ENCODE measurements around the gene IFNL1. TPM values are rescaled to one million over a fixed set of nuclear protein-coding genes. Genes with fewer than 3 reads are reported as not detected.
"Not testable (repeated sequence)": the region's sequence is repeated elsewhere in the genome, so short reads cannot be mapped to it uniquely, and the experiment has no call there.

Gene IFNL1
- total RNA-seq, 1 donor from 2014 or later, result not detected

DNA sequence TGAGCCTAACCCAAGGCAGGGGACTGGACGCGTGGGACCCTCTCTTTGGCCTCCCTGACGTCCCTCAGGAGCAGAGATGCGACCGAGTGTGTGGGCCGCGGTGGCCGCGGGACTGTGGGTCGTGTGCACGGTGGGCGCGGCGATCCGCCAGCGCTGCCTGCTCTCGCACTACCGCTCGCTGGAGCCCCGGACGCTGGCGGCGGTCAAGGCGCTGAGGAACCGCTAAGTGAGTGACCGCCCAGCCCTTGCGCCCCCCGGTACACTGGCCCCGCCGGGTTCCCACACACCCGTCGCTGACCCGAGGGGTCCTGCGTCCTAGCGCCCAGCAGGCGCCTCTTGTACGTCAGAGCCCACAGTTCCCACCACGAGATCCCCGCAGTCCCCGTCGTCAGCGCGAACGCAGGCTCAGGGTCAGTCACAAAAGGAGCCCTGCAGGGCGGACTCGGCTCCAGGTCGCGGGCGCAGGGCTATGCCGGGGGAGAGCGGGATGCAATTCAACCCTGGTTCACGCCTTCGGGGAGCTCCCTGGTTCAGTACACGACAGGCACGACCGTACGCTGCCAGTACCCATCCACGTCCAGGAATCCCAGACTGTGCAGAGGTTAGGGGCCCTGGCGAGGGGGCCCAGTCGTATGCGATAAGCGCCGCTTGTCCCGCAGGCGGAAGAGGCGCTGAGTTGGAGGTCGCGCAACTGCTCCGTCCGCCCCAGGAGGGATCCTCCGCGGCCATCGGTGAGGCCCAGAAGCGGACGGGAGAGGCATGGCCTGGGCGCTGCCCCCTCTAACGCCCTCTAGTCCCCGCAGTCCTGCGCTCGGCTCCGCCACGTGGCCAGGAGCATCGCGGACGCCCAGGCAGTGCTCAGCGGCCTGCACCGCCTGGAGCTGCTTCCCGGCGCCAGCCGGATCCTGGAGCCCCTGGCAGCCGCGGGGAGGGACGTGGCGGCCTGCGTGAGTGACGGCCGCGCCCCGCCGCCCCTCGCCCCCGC, 31.6 kb upstream of the IFNL1 start:
- H3K4me1 ChIP-seq, result peaks cover 15% of the 10 kb centered on the region
- peaks cover 10% of the 10 kb centered on the region for H3K27me3 ChIP-seq
- intact Hi-C loops (cut with DNase I), result no loop called here
- no peaks in the 10 kb centered on the region for H3K9me3 ChIP-seq
- TF ChIP-seq, protein P1, sequence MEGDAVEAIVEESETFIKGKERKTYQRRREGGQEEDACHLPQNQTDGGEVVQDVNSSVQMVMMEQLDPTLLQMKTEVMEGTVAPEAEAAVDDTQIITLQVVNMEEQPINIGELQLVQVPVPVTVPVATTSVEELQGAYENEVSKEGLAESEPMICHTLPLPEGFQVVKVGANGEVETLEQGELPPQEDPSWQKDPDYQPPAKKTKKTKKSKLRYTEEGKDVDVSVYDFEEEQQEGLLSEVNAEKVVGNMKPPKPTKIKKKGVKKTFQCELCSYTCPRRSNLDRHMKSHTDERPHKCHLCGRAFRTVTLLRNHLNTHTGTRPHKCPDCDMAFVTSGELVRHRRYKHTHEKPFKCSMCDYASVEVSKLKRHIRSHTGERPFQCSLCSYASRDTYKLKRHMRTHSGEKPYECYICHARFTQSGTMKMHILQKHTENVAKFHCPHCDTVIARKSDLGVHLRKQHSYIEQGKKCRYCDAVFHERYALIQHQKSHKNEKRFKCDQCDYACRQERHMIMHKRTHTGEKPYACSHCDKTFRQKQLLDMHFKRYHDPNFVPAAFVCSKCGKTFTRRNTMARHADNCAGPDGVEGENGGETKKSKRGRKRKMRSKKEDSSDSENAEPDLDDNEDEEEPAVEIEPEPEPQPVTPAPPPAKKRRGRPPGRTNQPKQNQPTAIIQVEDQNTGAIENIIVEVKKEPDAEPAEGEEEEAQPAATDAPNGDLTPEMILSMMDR (IDR thresholded peaks at IDR 0.05), result no peak
- TF ChIP-seq POLR2A (IDR thresholded peaks at IDR 0.05) (no peak), POLR2AphosphoS5 (IDR thresholded peaks at IDR 0.05; ENCODE audit: insufficient read depth in 1 of 2, low read depth in 1 of 2) (no peak)
- H3K36me3 ChIP-seq, result no peaks in the 10 kb centered on the region
- no peak overlapping the region for H3K27ac ChIP-seq
- no peak for DNase-seq (ENCODE audit: extremely low spot score in 2 of 2)
- H3K4me3 ChIP-seq, result no peak overlapping the region

DNA sequence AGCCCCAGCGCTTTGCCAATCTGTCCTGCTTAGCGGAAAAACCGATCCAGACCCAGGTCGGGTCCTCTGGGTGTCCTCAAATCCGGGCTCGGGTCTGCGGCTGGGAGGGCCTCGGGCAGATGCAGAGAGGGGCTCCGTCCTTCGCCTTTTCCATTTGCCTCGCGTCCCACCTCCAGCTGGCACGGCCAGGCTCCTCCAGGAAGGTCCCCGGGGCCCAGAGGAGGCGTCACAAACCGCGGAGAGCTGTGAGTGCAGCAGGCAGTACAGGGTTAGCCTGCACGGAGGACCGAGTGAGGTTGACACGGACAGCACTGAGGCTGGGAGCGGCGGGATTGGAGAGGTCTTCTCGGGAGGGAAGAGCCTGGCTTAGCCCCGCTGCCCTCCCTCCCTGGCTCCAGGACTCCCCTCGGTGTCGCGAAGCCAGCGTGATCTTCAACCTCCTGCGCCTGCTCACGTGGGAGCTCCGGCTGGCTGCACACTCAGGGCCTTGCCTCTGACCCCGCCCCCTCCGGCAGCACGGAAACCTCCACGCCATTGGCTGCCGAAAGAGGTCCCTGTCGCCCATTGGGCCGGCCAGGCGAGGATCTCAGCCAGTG, 30.8 kb upstream of the IFNL1 start:
- intact Hi-C loops (cut with DNase I), result no loop called here
- Histone ChIP-seq H3K27me3 (peaks cover 10% of the 10 kb centered on the region), H3K4me3 (no peak overlapping the region), H3K36me3 (no peaks in the 10 kb centered on the region), H3K27ac (no peak overlapping the region), H3K4me1 (peaks cover 15% of the 10 kb centered on the region), H3K9me3 (no peaks in the 10 kb centered on the region)
- no peak for DNase-seq (ENCODE audit: extremely low spot score in 2 of 2)
- TF ChIP-seq, protein P1 (IDR thresholded peaks at IDR 0.05), result no peak
- no peak for TF ChIP-seq POLR2A (IDR thresholded peaks at IDR 0.05)
- TF ChIP-seq POLR2AphosphoS5 (IDR thresholded peaks at IDR 0.05; ENCODE audit: insufficient read depth in 1 of 2, low read depth in 1 of 2), result no peak

DNA sequence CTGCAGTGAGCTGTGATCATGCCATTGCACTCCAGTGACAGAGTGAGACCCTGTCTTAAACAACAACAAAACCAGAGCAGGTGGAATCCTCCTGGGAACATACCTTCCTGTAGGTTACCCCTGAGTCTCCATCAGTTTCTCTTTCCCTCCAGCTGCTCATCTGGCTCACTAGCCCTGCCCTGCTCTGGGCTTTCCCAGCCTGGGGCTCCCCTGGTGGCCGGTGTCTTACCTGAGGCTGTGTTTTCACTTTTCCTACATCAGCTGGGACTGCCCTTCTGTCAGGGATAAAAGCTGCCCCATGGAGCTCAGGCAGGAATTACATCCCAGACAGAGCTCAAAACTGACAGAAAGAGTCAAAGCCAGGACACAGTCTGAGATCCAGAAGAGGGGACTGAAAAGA, 28.1 kb upstream of the IFNL1 start, which contains the start of gene IFNL2:
Gene IFNL2 (plus strand): TSS at position 312 of the 400 bp plus-strand sequence. CDS start 173 bp downstream, outside the sequence.
- DNase-seq (ENCODE audit: extremely low spot score in 2 of 2); H3K27ac ChIP-seq; H3K36me3 ChIP-seq; H3K4me3 ChIP-seq; intact Hi-C loops (cut with DNase I); H3K9me3 ChIP-seq: not testable (repeated sequence)
- Histone ChIP-seq H3K4me1 (peaks cover 15% of the 10 kb centered on the region), H3K27me3 (peaks cover 10% of the 10 kb centered on the region)

- Histone ChIP-seq H3K4me1 (peaks cover 15% of the 10 kb centered on the region), H3K27me3 (peaks cover 10% of the 10 kb centered on the region)
- intact Hi-C loops (cut with DNase I); H3K27ac ChIP-seq; DNase-seq (ENCODE audit: extremely low spot score in 2 of 2); H3K9me3 ChIP-seq; H3K4me3 ChIP-seq; H3K36me3 ChIP-seq: not testable (repeated sequence)
Measured at GRCh38 chr19:39268531-39269223, 27.5 kb upstream of the IFNL1 start.

GRCh38 chr19:39269369-39269768, 26.8 kb upstream of the IFNL1 start:
- H3K9me3 ChIP-seq; H3K27ac ChIP-seq; H3K27me3 ChIP-seq; intact Hi-C loops (cut with DNase I); DNase-seq (ENCODE audit: extremely low spot score in 2 of 2); H3K4me3 ChIP-seq; H3K36me3 ChIP-seq: not testable (repeated sequence)
- H3K4me1 ChIP-seq, result peaks cover 10% of the 10 kb centered on the region

- Histone ChIP-seq H3K27ac (no peak overlapping the region), H3K4me1 (peaks cover 2% of the 10 kb centered on the region), H3K27me3 (no peaks in the 10 kb centered on the region), H3K9me3 (no peaks in the 10 kb centered on the region), H3K4me3 (no peak overlapping the region), H3K36me3 (no peaks in the 10 kb centered on the region)
- intact Hi-C loops (cut with DNase I), result no loop called here
- TF ChIP-seq POLR2AphosphoS5 (IDR thresholded peaks at IDR 0.05; ENCODE audit: insufficient read depth in 1 of 2, low read depth in 1 of 2), result no peak
- DNase-seq (ENCODE audit: extremely low spot score in 2 of 2), result no peak
Measured at GRCh38 chr19:39270036-39270871, 26.0 kb upstream of the IFNL1 start.

- H3K4me3 ChIP-seq; H3K27me3 ChIP-seq; H3K27ac ChIP-seq; intact Hi-C loops (cut with DNase I); H3K4me1 ChIP-seq; H3K36me3 ChIP-seq; H3K9me3 ChIP-seq; DNase-seq (ENCODE audit: extremely low spot score in 2 of 2): not testable (repeated sequence)
Measured at GRCh38 chr19:39273859-39274258, 22.3 kb upstream of the IFNL1 start.

Data from vagina (tissue), 2 donors.